Ectodermal cell (in vitro differentiated cells): Measurements from ENCODE around the gene POC1A.

ENCODE experiments used
- H3K27ac ChIP-seq: 2 replicates; pipeline ENCODE4 v1.7.0; 2013; ENCODE audit warnings: mild to moderate bottlenecking, low read depth, low read length; ENCODE audit not compliant: insufficient read depth, poor library complexity, severe bottlenecking
- H3K27me3 ChIP-seq: 2 replicates; pipeline ENCODE4 v1.7.0; 2013; ENCODE audit warnings: mild to moderate bottlenecking, low read length; ENCODE audit not compliant: insufficient read depth, control insufficient read depth, poor library complexity, severe bottlenecking
- H3K36me3 ChIP-seq: one replicate; pipeline ENCODE4 v1.7.0; 2013; ENCODE audit warnings: low read length; ENCODE audit not compliant: control insufficient read depth, insufficient read depth
- H3K4me1 ChIP-seq: one replicate; pipeline ENCODE4 v1.7.0; 2013; ENCODE audit warnings: low read length; ENCODE audit not compliant: control insufficient read depth, insufficient read depth
- H3K4me3 ChIP-seq: 2 replicates; pipeline ENCODE4 v1.7.0; 2013; ENCODE audit warnings: low read depth, low read length, control low read depth; ENCODE audit not compliant: insufficient read depth
- H3K9me3 ChIP-seq: 2 replicates; pipeline ENCODE4 v1.7.0; 2013; ENCODE audit warnings: mild to moderate bottlenecking, low read length, moderate library complexity; ENCODE audit not compliant: control insufficient read depth
- WGBS, 2 experiments: methylation state at CpG; one replicate each; pipeline ENCODE4 v1.1.7; 2013; ENCODE audit warnings: missing lambda C conversion rate in 2 of 2; 5-methylcytosine and 5-hydroxymethylcytosine counted together

Gene POC1A

GRCh38 chr3:52088445-52089367 is 65.5 kb downstream of the POC1A start:
- H3K4me1 ChIP-seq, result peaks cover 34% of the 10 kb centered on the region
- no peaks in the 10 kb centered on the region for H3K27me3 ChIP-seq
- no peaks in the 10 kb centered on the region for H3K9me3 ChIP-seq
- no peak overlapping the region for H3K27ac ChIP-seq
- 87% methylated on average over 17 of the region's 17 CpGs for WGBS, 2 experiments
- no peak overlapping the region for H3K4me3 ChIP-seq
- no peaks in the 10 kb centered on the region for H3K36me3 ChIP-seq

GRCh38 chr3:52087731-52088130 is 66.5 kb downstream of the POC1A start:
- peaks cover 34% of the 10 kb centered on the region for H3K4me1 ChIP-seq

GRCh38 chr3:52086976-52087663 is 67.1 kb downstream of the POC1A start:
- Histone ChIP-seq H3K4me1 (peaks cover 34% of the 10 kb centered on the region), H3K27me3 (no peaks in the 10 kb centered on the region), H3K9me3 (no peaks in the 10 kb centered on the region), H3K36me3 (no peaks in the 10 kb centered on the region), H3K27ac (no peak overlapping the region), H3K4me3 (no peak overlapping the region)
- WGBS, 2 experiments, result 90 to 92% methylated on average over 8 of the region's 8 CpGs

More at GRCh38 chr3:52087731-52088130, 66.5 kb downstream of the POC1A start:
- Histone ChIP-seq H3K36me3 (no peaks in the 10 kb centered on the region), H3K27ac (no peak overlapping the region), H3K9me3 (no peaks in the 10 kb centered on the region), H3K27me3 (no peaks in the 10 kb centered on the region), H3K4me3 (no peak overlapping the region)
- WGBS, 2 experiments, result 96 to 98% methylated on average over 3 of the region's 3 CpGs

GRCh38 chr3:52086461-52086860 is 67.8 kb downstream of the POC1A start:
- H3K9me3 ChIP-seq, result no peaks in the 10 kb centered on the region

GRCh38 chr3:52085681-52086282 is 68.4 kb downstream of the POC1A start:
- no peak overlapping the region for H3K4me3 ChIP-seq
- no peaks in the 10 kb centered on the region for H3K27me3 ChIP-seq
- H3K36me3 ChIP-seq, result no peaks in the 10 kb centered on the region
- peaks cover 22% of the 10 kb centered on the region for H3K4me1 ChIP-seq
- 91 to 94% methylated on average over 10 of the region's 10 CpGs for WGBS, 2 experiments
- no peak overlapping the region for H3K27ac ChIP-seq
- no peaks in the 10 kb centered on the region for H3K9me3 ChIP-seq

More at GRCh38 chr3:52086461-52086860, 67.8 kb downstream of the POC1A start:
- WGBS, 2 experiments, result 97% methylated on average over 6 of the region's 6 CpGs
- H3K4me3 ChIP-seq, result no peak overlapping the region
- H3K27ac ChIP-seq, result no peak overlapping the region
- no peaks in the 10 kb centered on the region for H3K27me3 ChIP-seq
- peaks cover 28% of the 10 kb centered on the region for H3K4me1 ChIP-seq
- no peaks in the 10 kb centered on the region for H3K36me3 ChIP-seq

- no peaks in the 10 kb centered on the region for H3K36me3 ChIP-seq
- no peak overlapping the region for H3K4me3 ChIP-seq
- no peaks in the 10 kb centered on the region for H3K27me3 ChIP-seq
- no peaks in the 10 kb centered on the region for H3K9me3 ChIP-seq
- H3K27ac ChIP-seq, result no peak overlapping the region
- WGBS, 2 experiments, result 83 to 85% methylated on average over 13 of the region's 13 CpGs
- peaks cover 17% of the 10 kb centered on the region for H3K4me1 ChIP-seq
Observed at GRCh38 chr3:52084954-52085680, 69.1 kb downstream of the POC1A start.

- Histone ChIP-seq H3K27ac (no peak overlapping the region), H3K4me3 (no peak overlapping the region), H3K36me3 (no peaks in the 10 kb centered on the region), H3K4me1 (peaks cover 14% of the 10 kb centered on the region), H3K9me3 (no peaks in the 10 kb centered on the region), H3K27me3 (no peaks in the 10 kb centered on the region)
- 95 to 97% methylated on average over 9 of the region's 9 CpGs for WGBS, 2 experiments
Observed at GRCh38 chr3:52084216-52084945, 69.8 kb downstream of the POC1A start.

- 93 to 96% methylated on average over 5 of the region's 5 CpGs for WGBS, 2 experiments
- Histone ChIP-seq H3K4me3 (no peak overlapping the region), H3K4me1 (peaks cover 7% of the 10 kb centered on the region), H3K27ac (no peak overlapping the region), H3K27me3 (no peaks in the 10 kb centered on the region), H3K36me3 (no peaks in the 10 kb centered on the region), H3K9me3 (no peaks in the 10 kb centered on the region)
Observed at GRCh38 chr3:52083556-52084087, 70.6 kb downstream of the POC1A start.

- H3K9me3 ChIP-seq, result no peaks in the 10 kb centered on the region
- H3K27ac ChIP-seq, result no peak overlapping the region
- H3K27me3 ChIP-seq, result no peaks in the 10 kb centered on the region
- H3K36me3 ChIP-seq, result no peaks in the 10 kb centered on the region
- 93 to 96% methylated on average over 8 of the region's 8 CpGs for WGBS, 2 experiments
- H3K4me1 ChIP-seq, result peaks cover under 1% of the 10 kb centered on the region
- H3K4me3 ChIP-seq, result no peak overlapping the region
Observed at GRCh38 chr3:52082951-52083350, 71.3 kb downstream of the POC1A start.
